HG03196 (cell line): ENCODE data around the gene MACIR.

Experiments used
- ATAC-seq: cut with Tn5 transposase; IDR thresholded peaks from one replicate; pipeline ENCODE4 v1.9.1; 2021; ENCODE audit not compliant: unreplicated experiment

The MACIR gene

GRCh38 chr5:103289024-103289423 lies 30.5 kb downstream of the MACIR start:
- ATAC-seq = no peak

- ATAC-seq = no peak
Observed at GRCh38 chr5:103290846-103291245, 32.3 kb downstream of the MACIR start.

GRCh38 chr5:103291606-103292005 lies 33.0 kb downstream of the MACIR start:
- no peak for ATAC-seq

GRCh38 chr5:103293099-103293498 lies 34.5 kb downstream of the MACIR start:
- ATAC-seq = no peak

- ATAC-seq = no peak
Observed at GRCh38 chr5:103293719-103294118, 35.2 kb downstream of the MACIR start.

- no peak for ATAC-seq
Observed at GRCh38 chr5:103294906-103295305, 36.3 kb downstream of the MACIR start.

- ATAC-seq = no peak
Observed at GRCh38 chr5:103295424-103295823, 36.9 kb downstream of the MACIR start.

GRCh38 chr5:103295871-103296270 lies 37.3 kb downstream of the MACIR start:
- no peak for ATAC-seq

- ATAC-seq = no peak
Observed at GRCh38 chr5:103298117-103298516, 39.6 kb downstream of the MACIR start.

- ATAC-seq = no peak
Observed at GRCh38 chr5:103298607-103299188, 40.1 kb downstream of the MACIR start.

GRCh38 chr5:103305809-103306208 lies 47.2 kb downstream of the MACIR start:
- no peak for ATAC-seq

- ATAC-seq = no peak
Observed at GRCh38 chr5:103307470-103307869, 48.9 kb downstream of the MACIR start.

GRCh38 chr5:103308774-103309173 lies 50.2 kb downstream of the MACIR start:
- no peak for ATAC-seq

GRCh38 chr5:103313056-103313455 lies 54.5 kb downstream of the MACIR start:
- no peak for ATAC-seq

- no peak for ATAC-seq
Observed at GRCh38 chr5:103315455-103315854, 56.9 kb downstream of the MACIR start.

GRCh38 chr5:103327451-103327850 lies 68.9 kb downstream of the MACIR start:
- ATAC-seq = no peak

GRCh38 chr5:103327893-103328292 lies 69.3 kb downstream of the MACIR start:
- ATAC-seq = no peak
